Right cardiac atrium (tissue), 5 donors: ENCODE data around the gene SOCS1. TPM values are rescaled to one million over a fixed set of nuclear protein-coding genes. Genes with fewer than 3 reads are reported as not detected.
A peak's percentile ranks its signal among the peaks of the same experiment; 100 is the strongest.
"Not testable (repeated sequence)": the region's sequence is repeated elsewhere in the genome, so short reads cannot be mapped to it uniquely, and the experiment has no call there.

ENCODE experiments used
- ATAC-seq, 2 donors: fragments of 200-7000 bp; cut with Tn5 transposase; one replicate each; pipeline versions ENCODE4 v1.8.0 to v1.9.1; 2020; ENCODE audit warnings: moderate library complexity in 2 of 2, mild to moderate bottlenecking in 1 of 2
- DNase-seq, 3 donors: peaks; one replicate each; pipeline ENCODE4 v3.0.0-alpha.2; 2020
- H3K27ac ChIP-seq: one replicate; pipeline ENCODE4 v1.5.1; 2013; ENCODE audit warnings: mild to moderate bottlenecking, low read length, control low read depth, moderate library complexity
- H3K27me3 ChIP-seq: one replicate; pipeline ENCODE4 v1.6.1; 2013; ENCODE audit not compliant: control insufficient read depth, insufficient read depth
- H3K4me1 ChIP-seq: one replicate; pipeline ENCODE4 v1.6.1; 2013; ENCODE audit warnings: low read length; ENCODE audit not compliant: control insufficient read depth, insufficient read depth
- H3K4me3 ChIP-seq: one replicate; pipeline ENCODE4 v1.5.1; 2013; ENCODE audit warnings: low read length, control low read depth
- H3K9me3 ChIP-seq: one replicate; pipeline ENCODE4 v1.6.1; 2013; ENCODE audit warnings: low read length; ENCODE audit not compliant: control insufficient read depth
- WGBS: extraction: QIAGEN DNeasy Blood & Tissue Kit; methylation state at CpG from one replicate; pipeline ENCODE4 v1.1.7; 2013; 5-methylcytosine and 5-hydroxymethylcytosine counted together
- intact Hi-C, 4 donors: fragments of 100-400 bp; cut with DNase I; formaldehyde crosslinking; loops; one replicate each; pipeline versions ENCODE4 v1.11.0 to v1.14.0; 2022 to 2023
- polyA plus RNA-seq: library from polyadenylated mRNA; stranded (reverse); fragments of 200-250 nt; gene quantifications from one replicate; pipeline ENCODE4 v1.2.3, GENCODE V29; 2013
- total RNA-seq, 4 donors: library from RNA; stranded (reverse); fragmentation: NEBNext Ultra II Directional; extraction: Animal tissue kit (Norgen Biotek cat#: 25700); gene quantifications; one replicate each; pipeline ENCODE4 v1.2.1, GENCODE V29; 2021
- donor health status: healthy with polysubstance abuse.
- donor health status: DM: no; HTN: yes; CAD: no.
- donor health status: DM: no; HTN: no; CAD: no.
- donor health status: DM: no; HTN: yes; CAD: no; lungs with severe emphysema.
- donor health status: DM: yes; HTN: yes; CAD: no.

The SOCS1 gene
- total and polyA plus RNA-seq, 5 donors: 0.96 to 5.5 (median 2.1) TPM

- Histone ChIP-seq H3K9me3 (no peaks in the 10 kb centered on the region), H3K4me1 (no peaks in the 10 kb centered on the region), H3K27ac (no peak overlapping the region), H3K27me3 (no peaks in the 10 kb centered on the region), H3K4me3 (no peak overlapping the region)
- intact Hi-C loops: no loop called here
- DNase-seq (no peak), ATAC-seq (no peak)
- whole genome bisulfite sequencing: 92% methylated on average over 2 of the region's 3 CpGs
Measured at GRCh38 chr16:11232302-11232851, 23.6 kb downstream of the SOCS1 start.

GRCh38 chr16:11231367-11231970, 24.5 kb downstream of the SOCS1 start:
- no peak for ATAC-seq
- H3K4me1 ChIP-seq: no peaks in the 10 kb centered on the region
- no peak for DNase-seq
- intact Hi-C loops: no loop called here
- no peaks in the 10 kb centered on the region for H3K9me3 ChIP-seq
- H3K27me3 ChIP-seq: no peaks in the 10 kb centered on the region
- no peak overlapping the region for H3K4me3 ChIP-seq
- H3K27ac ChIP-seq: no peak overlapping the region
- WGBS: 61% methylated on average over 10 of the region's 10 CpGs

- Histone ChIP-seq H3K4me1 (peaks cover 4% of the 10 kb centered on the region), H3K4me3 (no peak overlapping the region), H3K27me3 (no peaks in the 10 kb centered on the region), H3K27ac (no peak overlapping the region), H3K9me3 (no peaks in the 10 kb centered on the region)
- no peak for ATAC-seq
- 74% methylated on average over 4 of the region's 4 CpGs for WGBS
- no peak for DNase-seq
- intact Hi-C loops: no loop called here
Measured at GRCh38 chr16:11229906-11230305, 26.1 kb downstream of the SOCS1 start.

GRCh38 chr16:11229432-11229831, 26.6 kb downstream of the SOCS1 start:
- peaks cover 9% of the 10 kb centered on the region for H3K4me1 ChIP-seq
- DNase-seq (no peak), ATAC-seq (no peak)
- no peaks in the 10 kb centered on the region for H3K9me3 ChIP-seq
- WGBS: 83% methylated on average over 5 of the region's 5 CpGs
- no peak overlapping the region for H3K4me3 ChIP-seq
- H3K27ac ChIP-seq: no peak overlapping the region
- intact Hi-C loops: no loop called here
- H3K27me3 ChIP-seq: no peaks in the 10 kb centered on the region

- 76% methylated on average over 18 of the region's 18 CpGs for WGBS
- H3K27me3 ChIP-seq: no peaks in the 10 kb centered on the region
- intact Hi-C loops: no loop called here
- no peak overlapping the region for H3K4me3 ChIP-seq
- H3K9me3 ChIP-seq: no peaks in the 10 kb centered on the region
- peak in 1 of 2 donors; percentile 3 for ATAC-seq
- H3K4me1 ChIP-seq: peaks cover 9% of the 10 kb centered on the region
- no peak overlapping the region for H3K27ac ChIP-seq
- DNase-seq: peak in 1 of 3 donors; percentile 28
Measured at GRCh38 chr16:11225677-11226549, 30.1 kb downstream of the SOCS1 start.

GRCh38 chr16:11224894-11225676, 30.9 kb downstream of the SOCS1 start:
- Histone ChIP-seq H3K9me3 (no peaks in the 10 kb centered on the region), H3K27me3 (no peaks in the 10 kb centered on the region), H3K4me3 (no peak overlapping the region), H3K4me1 (peaks cover 9% of the 10 kb centered on the region), H3K27ac (peak overlapping the region; percentile 73)
- DNase-seq (peak in 2 of 3 donors; percentile 74 to 78), ATAC-seq (peak; percentile 27 to 49)
- WGBS: 49% methylated on average over 21 of the region's 21 CpGs
- intact Hi-C loops: no loop called here

GRCh38 chr16:11224096-11224893, 31.7 kb downstream of the SOCS1 start:
- H3K9me3 ChIP-seq: no peaks in the 10 kb centered on the region
- peaks cover 9% of the 10 kb centered on the region for H3K4me1 ChIP-seq
- no peak overlapping the region for H3K4me3 ChIP-seq
- ATAC-seq (peak; percentile 94 to 97), DNase-seq (peak; percentile 79 to 94 (median 85))
- peak overlapping the region; percentile 73 for H3K27ac ChIP-seq
- intact Hi-C loops: no loop called here
- H3K27me3 ChIP-seq: no peaks in the 10 kb centered on the region
- 41% methylated on average over 24 of the region's 24 CpGs for WGBS

- H3K27me3 ChIP-seq, H3K4me3 ChIP-seq, intact Hi-C loops, H3K4me1 ChIP-seq, H3K27ac ChIP-seq, ATAC-seq, H3K9me3 ChIP-seq, DNase-seq: not testable (repeated sequence)
- WGBS: 72% methylated on average over 2 of the region's 2 CpGs
Measured at GRCh38 chr16:11220507-11220906, 35.5 kb downstream of the SOCS1 start.

- no peak overlapping the region for H3K4me3 ChIP-seq
- no peaks in the 10 kb centered on the region for H3K27me3 ChIP-seq
- no peak overlapping the region for H3K27ac ChIP-seq
- peaks cover 4% of the 10 kb centered on the region for H3K9me3 ChIP-seq
- ATAC-seq (no peak), DNase-seq (no peak)
- no peaks in the 10 kb centered on the region for H3K4me1 ChIP-seq
- 77% methylated on average over 4 of the region's 4 CpGs for WGBS
- intact Hi-C loops: no loop called here
Measured at GRCh38 chr16:11219178-11219577, 36.8 kb downstream of the SOCS1 start.

- no peaks in the 10 kb centered on the region for H3K27me3 ChIP-seq
- ATAC-seq (no peak), DNase-seq (no peak)
- no peak overlapping the region for H3K4me3 ChIP-seq
- no peaks in the 10 kb centered on the region for H3K4me1 ChIP-seq
- no peak overlapping the region for H3K27ac ChIP-seq
- peaks cover 4% of the 10 kb centered on the region for H3K9me3 ChIP-seq
- WGBS: 79% methylated on average over 1 of the region's 1 CpG
- intact Hi-C loops: no loop called here
Measured at GRCh38 chr16:11218604-11218962, 37.4 kb downstream of the SOCS1 start.
